Spleen (tissue), 7 donors: ENCODE results near the gene GSDMA.

Source experiments
- POLR2A ChIP-seq, 3 donors: fragments of 450-650 bp; IDR thresholded peaks; one replicate each; pipeline ENCODE4 v1.5.1; 2017; ENCODE audit warnings: antibody characterized with exemption in 3 of 3, mild to moderate bottlenecking in 1 of 3
- POLR2AphosphoS5 ChIP-seq, 3 donors: sonication (generic); formaldehyde crosslinking; IDR thresholded peaks; one replicate each; pipeline ENCODE4 v1.5.1; 2017; ENCODE audit warnings: antibody characterized with exemption in 3 of 3
- TF ChIP-seq, protein P1 (sequence below), 11 experiments: fragments of 200-600 bp in 7 of 11; fragments of 450-650 bp in 4 of 11; sonication (generic) in 4 of 11; IDR thresholded peaks in 8 of 11; conservative IDR thresholded peaks in 3 of 11; 1 replicate in 7 of 11; 2 replicates in 4 of 11; pipeline versions ENCODE4 v1.4.0 to v1.8.0; 2016 to 2021; ENCODE audit warnings: antibody characterized with exemption in 11 of 11, inconsistent platforms in 4 of 11, mild to moderate bottlenecking in 1 of 11
- donor health status: DM: no; HTN: no; CAD: no; lungs with moderate emphysema.
- donor health status: DM: no; HTN: no; CAD: no.
- donor health status: DM: no; HTN: no; CAD: no.

DNA sequence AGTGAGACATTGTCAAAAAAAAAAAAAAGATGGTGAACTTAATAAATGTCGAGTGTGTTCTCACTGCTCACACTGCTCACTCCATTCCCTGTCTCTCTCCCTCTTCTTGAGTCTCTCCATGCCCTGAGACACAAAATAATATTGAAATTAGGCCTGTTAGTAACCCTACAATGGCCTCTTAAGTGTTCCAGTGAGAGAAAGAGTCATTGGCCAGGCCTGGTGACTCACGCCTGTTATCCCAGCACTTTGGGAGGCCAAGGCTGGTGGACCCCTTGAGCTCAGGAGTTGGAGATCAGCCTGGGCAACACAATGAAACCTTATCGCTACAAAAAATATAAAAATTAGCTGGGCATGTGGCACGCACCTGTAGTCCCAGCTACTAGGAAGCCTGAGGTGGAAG lies 36.3 kb downstream of the GSDMA start:
- TF ChIP-seq, protein P1, sequence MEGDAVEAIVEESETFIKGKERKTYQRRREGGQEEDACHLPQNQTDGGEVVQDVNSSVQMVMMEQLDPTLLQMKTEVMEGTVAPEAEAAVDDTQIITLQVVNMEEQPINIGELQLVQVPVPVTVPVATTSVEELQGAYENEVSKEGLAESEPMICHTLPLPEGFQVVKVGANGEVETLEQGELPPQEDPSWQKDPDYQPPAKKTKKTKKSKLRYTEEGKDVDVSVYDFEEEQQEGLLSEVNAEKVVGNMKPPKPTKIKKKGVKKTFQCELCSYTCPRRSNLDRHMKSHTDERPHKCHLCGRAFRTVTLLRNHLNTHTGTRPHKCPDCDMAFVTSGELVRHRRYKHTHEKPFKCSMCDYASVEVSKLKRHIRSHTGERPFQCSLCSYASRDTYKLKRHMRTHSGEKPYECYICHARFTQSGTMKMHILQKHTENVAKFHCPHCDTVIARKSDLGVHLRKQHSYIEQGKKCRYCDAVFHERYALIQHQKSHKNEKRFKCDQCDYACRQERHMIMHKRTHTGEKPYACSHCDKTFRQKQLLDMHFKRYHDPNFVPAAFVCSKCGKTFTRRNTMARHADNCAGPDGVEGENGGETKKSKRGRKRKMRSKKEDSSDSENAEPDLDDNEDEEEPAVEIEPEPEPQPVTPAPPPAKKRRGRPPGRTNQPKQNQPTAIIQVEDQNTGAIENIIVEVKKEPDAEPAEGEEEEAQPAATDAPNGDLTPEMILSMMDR (IDR thresholded peaks at IDR 0.05 in 8 of 11, conservative IDR thresholded peaks at IDR 0.05 in 3 of 11), result no peak
- TF ChIP-seq POLR2AphosphoS5 (IDR thresholded peaks at IDR 0.05), result no peak
- no peak for TF ChIP-seq POLR2A (IDR thresholded peaks at IDR 0.05)
